Activated T-cell treated with anti-CD3 and anti-CD28 coated beads, Interleukin-2, amount 50 U/mL, for 24 hours (primary cell): Measurements from ENCODE around the gene SLC25A38.

ENCODE experiments used
- DNase-seq: peaks from one replicate; pipeline ENCODE4 v3.0.0-alpha.2; 2020
- H3K27ac Mint-ChIP-seq: 2 replicates; pipeline ENCODE4 v1.8.0; 2020; ENCODE audit warnings: mild to moderate bottlenecking, mixed read lengths
- H3K27me3 Mint-ChIP-seq: 2 replicates; pipeline ENCODE4 v1.8.0; 2020; ENCODE audit warnings: mixed read lengths
- H3K36me3 Mint-ChIP-seq: 2 replicates; pipeline ENCODE4 v1.8.0; 2020; ENCODE audit warnings: low read depth, mixed read lengths
- H3K4me1 Mint-ChIP-seq: 2 replicates; pipeline ENCODE4 v1.8.0; 2020; ENCODE audit warnings: low read depth, mixed read lengths
- H3K4me3 Mint-ChIP-seq: 2 replicates; pipeline ENCODE4 v1.8.0; 2020; ENCODE audit warnings: mild to moderate bottlenecking, moderate library complexity, mixed read lengths
- H3K9me3 Mint-ChIP-seq: 2 replicates; pipeline ENCODE4 v1.8.0; 2020; ENCODE audit warnings: mixed read lengths

Gene SLC25A38

GRCh38 chr3:39385456-39386090, 2.4 kb downstream of the SLC25A38 start:
- peaks cover 55% of the 10 kb centered on the region for H3K36me3 Mint-ChIP-seq
- peak overlapping the region; percentile 84 for H3K27ac Mint-ChIP-seq
- H3K4me3 Mint-ChIP-seq, result peak overlapping the region; percentile 99
- no peak for DNase-seq
- no peaks in the 10 kb centered on the region for H3K27me3 Mint-ChIP-seq
- H3K9me3 Mint-ChIP-seq, result no peaks in the 10 kb centered on the region
- peaks cover 62% of the 10 kb centered on the region for H3K4me1 Mint-ChIP-seq

- DNase-seq, result no peak
- no peak overlapping the region for H3K4me3 Mint-ChIP-seq
- H3K4me1 Mint-ChIP-seq, result peaks cover 63% of the 10 kb centered on the region
- peaks cover 62% of the 10 kb centered on the region for H3K36me3 Mint-ChIP-seq
- peak overlapping the region; percentile 42 for H3K27ac Mint-ChIP-seq
- no peaks in the 10 kb centered on the region for H3K9me3 Mint-ChIP-seq
- H3K27me3 Mint-ChIP-seq, result no peaks in the 10 kb centered on the region
Measured at GRCh38 chr3:39386318-39386717, 3.1 kb downstream of the SLC25A38 start.

GRCh38 chr3:39387411-39387975, 4.3 kb downstream of the SLC25A38 start:
- no peaks in the 10 kb centered on the region for H3K9me3 Mint-ChIP-seq
- H3K4me1 Mint-ChIP-seq, result peaks cover 59% of the 10 kb centered on the region
- no peaks in the 10 kb centered on the region for H3K27me3 Mint-ChIP-seq
- H3K27ac Mint-ChIP-seq, result peak overlapping the region; percentile 78
- H3K4me3 Mint-ChIP-seq, result no peak overlapping the region
- H3K36me3 Mint-ChIP-seq, result peaks cover 73% of the 10 kb centered on the region
- DNase-seq, result no peak

GRCh38 chr3:39388153-39388552, 5.0 kb downstream of the SLC25A38 start:
- H3K4me1 Mint-ChIP-seq, result peaks cover 56% of the 10 kb centered on the region
- H3K4me3 Mint-ChIP-seq, result no peak overlapping the region

GRCh38 chr3:39388741-39389248, 5.6 kb downstream of the SLC25A38 start:
- H3K36me3 Mint-ChIP-seq, result peaks cover 80% of the 10 kb centered on the region
- peak overlapping the region; percentile 77 for H3K27ac Mint-ChIP-seq
- peaks cover 57% of the 10 kb centered on the region for H3K4me1 Mint-ChIP-seq
- H3K9me3 Mint-ChIP-seq, result no peaks in the 10 kb centered on the region
- H3K27me3 Mint-ChIP-seq, result no peaks in the 10 kb centered on the region
- DNase-seq, result no peak
- no peak overlapping the region for H3K4me3 Mint-ChIP-seq

More at GRCh38 chr3:39388153-39388552, 5.0 kb downstream of the SLC25A38 start:
- Mint-ChIP-seq H3K9me3 (no peaks in the 10 kb centered on the region), H3K27me3 (no peaks in the 10 kb centered on the region), H3K36me3 (peaks cover 80% of the 10 kb centered on the region), H3K27ac (peak overlapping the region; percentile 78)
- no peak for DNase-seq

GRCh38 chr3:39390181-39390580, 7.0 kb downstream of the SLC25A38 start:
- Mint-ChIP-seq H3K9me3 (no peaks in the 10 kb centered on the region), H3K4me1 (peaks cover 50% of the 10 kb centered on the region), H3K4me3 (no peak overlapping the region), H3K27me3 (no peaks in the 10 kb centered on the region), H3K36me3 (peaks cover 87% of the 10 kb centered on the region), H3K27ac (peak overlapping the region; percentile 54)
- DNase-seq, result no peak

GRCh38 chr3:39396690-39397089, 13.5 kb downstream of the SLC25A38 start:
- peak overlapping the region; percentile 55 for H3K27ac Mint-ChIP-seq
- no peaks in the 10 kb centered on the region for H3K27me3 Mint-ChIP-seq
- DNase-seq, result no peak
- peaks cover 6% of the 10 kb centered on the region for H3K4me1 Mint-ChIP-seq
- no peak overlapping the region for H3K4me3 Mint-ChIP-seq
- peaks cover 98% of the 10 kb centered on the region for H3K36me3 Mint-ChIP-seq
- H3K9me3 Mint-ChIP-seq, result no peaks in the 10 kb centered on the region

- Mint-ChIP-seq H3K36me3 (peaks cover 88% of the 10 kb centered on the region), H3K27ac (no peak overlapping the region), H3K4me3 (no peak overlapping the region), H3K27me3 (no peaks in the 10 kb centered on the region), H3K4me1 (peaks cover 10% of the 10 kb centered on the region), H3K9me3 (no peaks in the 10 kb centered on the region)
- DNase-seq, result no peak
Measured at GRCh38 chr3:39398700-39399099, 15.5 kb downstream of the SLC25A38 start.

- H3K27ac Mint-ChIP-seq, result peak overlapping the region; percentile 73
Measured at GRCh38 chr3:39401983-39402382, 18.8 kb downstream of the SLC25A38 start.

GRCh38 chr3:39404943-39405686, 21.9 kb downstream of the SLC25A38 start:
- DNase-seq, result no peak
- H3K4me1 Mint-ChIP-seq, result peaks cover 37% of the 10 kb centered on the region
- no peaks in the 10 kb centered on the region for H3K27me3 Mint-ChIP-seq
- peaks cover 66% of the 10 kb centered on the region for H3K36me3 Mint-ChIP-seq
- peak overlapping the region; percentile 87 for H3K4me3 Mint-ChIP-seq
- no peaks in the 10 kb centered on the region for H3K9me3 Mint-ChIP-seq
- H3K27ac Mint-ChIP-seq, result peak overlapping the region; percentile 98

More at GRCh38 chr3:39401983-39402382, 18.8 kb downstream of the SLC25A38 start:
- H3K27me3 Mint-ChIP-seq, result no peaks in the 10 kb centered on the region
- H3K4me1 Mint-ChIP-seq, result peaks cover 18% of the 10 kb centered on the region
- H3K4me3 Mint-ChIP-seq, result no peak overlapping the region
- DNase-seq, result no peak
- H3K9me3 Mint-ChIP-seq, result no peaks in the 10 kb centered on the region
- peaks cover 66% of the 10 kb centered on the region for H3K36me3 Mint-ChIP-seq

GRCh38 chr3:39405687-39406367, 22.7 kb downstream of the SLC25A38 start:
- peaks cover 66% of the 10 kb centered on the region for H3K36me3 Mint-ChIP-seq
- H3K9me3 Mint-ChIP-seq, result no peaks in the 10 kb centered on the region
- peak overlapping the region; percentile 87 for H3K4me3 Mint-ChIP-seq
- peaks cover 43% of the 10 kb centered on the region for H3K4me1 Mint-ChIP-seq
- no peaks in the 10 kb centered on the region for H3K27me3 Mint-ChIP-seq
- peak overlapping the region; percentile 98 for H3K27ac Mint-ChIP-seq
- DNase-seq, result no peak

- no peaks in the 10 kb centered on the region for H3K9me3 Mint-ChIP-seq
- peak; percentile 94 for DNase-seq
- peaks cover 66% of the 10 kb centered on the region for H3K36me3 Mint-ChIP-seq
- peak within 1 kb of the TSS; percentile 98 for H3K27ac Mint-ChIP-seq
- peaks cover 47% of the 10 kb centered on the region for H3K4me1 Mint-ChIP-seq
- no peaks in the 10 kb centered on the region for H3K27me3 Mint-ChIP-seq
- H3K4me3 Mint-ChIP-seq, result peak within 1 kb of the TSS; percentile 87
Measured at GRCh38 chr3:39406368-39407258, 23.4 kb downstream of the SLC25A38 start, which contains the start of gene RPSA. Gene RPSA (plus strand): TSS chr3:39406720. CDS start chr3:39407654, 934 bp downstream.

- Mint-ChIP-seq H3K27me3 (no peaks in the 10 kb centered on the region), H3K9me3 (no peaks in the 10 kb centered on the region), H3K27ac (peak overlapping the region; percentile 98), H3K4me1 (peaks cover 46% of the 10 kb centered on the region), H3K36me3 (peaks cover 67% of the 10 kb centered on the region), H3K4me3 (peak overlapping the region; percentile 87)
- no peak for DNase-seq
Measured at GRCh38 chr3:39407259-39407629, 24.1 kb downstream of the SLC25A38 start.
